Common myeloid progenitor, CD34-positive (primary cell): ENCODE data around the gene ZCCHC14.
"Not testable (repeated sequence)": the region's sequence is repeated elsewhere in the genome, so short reads cannot be mapped to it uniquely, and the experiment has no call there.

Source experiments
- CTCF ChIA-PET: fragments of 350-600 bp; sonication (Branson Sonifier 250); formaldehyde crosslinking; loops from one replicate; lab custom pipeline; 2021; ENCODE audit warnings: antibody characterized with exemption; lab: Charles Lee
- POLR2A ChIA-PET: fragments of 350-600 bp; sonication (Branson Sonifier 250); formaldehyde crosslinking; loops from one replicate; lab custom pipeline; 2021; ENCODE audit warnings: antibody characterized with exemption; lab: Charles Lee
- DNase-seq, 3 donors: peaks; one replicate each; pipeline versions ENCODE4 v3.0.0 to v3.0.0-alpha.2; 2013
- H3K27ac ChIP-seq, 2 experiments: 1 replicate in 1 of 2; 2 replicates in 1 of 2; pipeline ENCODE4 v1.7.0; 2013; ENCODE audit warnings: inconsistent platforms in 2 of 2, low read length in 2 of 2, mild to moderate bottlenecking in 2 of 2, low read depth in 1 of 2, moderate library complexity in 1 of 2; ENCODE audit not compliant: severe bottlenecking in 2 of 2, insufficient read depth in 1 of 2, poor library complexity in 1 of 2
- H3K27me3 ChIP-seq, 5 experiments: replicated peaks in 2 of 5; 1 replicate in 3 of 5; 2 replicates in 2 of 5; pipeline versions ENCODE4 v1.6.1 to v1.7.0; 2013; ENCODE audit warnings: low read length in 4 of 5, mild to moderate bottlenecking in 2 of 5, moderate library complexity in 2 of 5, inconsistent platforms in 1 of 5; ENCODE audit not compliant: insufficient read depth in 5 of 5, control insufficient read depth in 4 of 5
- H3K36me3 ChIP-seq, 4 experiments: 1 replicate in 2 of 4; 2 replicates in 2 of 4; pipeline versions ENCODE4 v1.6.1 to v1.7.0; 2013; ENCODE audit warnings: low read length in 3 of 4, control low read depth in 1 of 4, mild to moderate bottlenecking in 1 of 4; ENCODE audit not compliant: control insufficient read depth in 4 of 4, insufficient read depth in 4 of 4
- H3K4me1 ChIP-seq, 4 experiments: 1 replicate in 3 of 4; 2 replicates in 1 of 4; pipeline versions ENCODE4 v1.6.1 to v1.7.1; 2013; ENCODE audit warnings: low read length in 3 of 4, mild to moderate bottlenecking in 3 of 4, control low read depth in 1 of 4, inconsistent platforms in 1 of 4, moderate library complexity in 1 of 4; ENCODE audit not compliant: control insufficient read depth in 4 of 4, insufficient read depth in 4 of 4; ENCODE audit errors: control extremely low read depth in 1 of 4
- H3K4me3 ChIP-seq, 7 experiments: 1 replicate in 4 of 7; 2 replicates in 3 of 7; pipeline versions ENCODE4 v1.5.1 to v1.7.0; 2013; ENCODE audit warnings: mild to moderate bottlenecking in 7 of 7, low read length in 6 of 7, moderate library complexity in 6 of 7, inconsistent platforms in 2 of 7, low read depth in 2 of 7, control low read depth in 1 of 7; ENCODE audit not compliant: insufficient read depth in 4 of 7, control insufficient read depth in 1 of 7; ENCODE audit errors: extremely low read depth in 1 of 7
- H3K9me3 ChIP-seq, 5 experiments: 1 replicate in 4 of 5; 2 replicates in 1 of 5; pipeline versions ENCODE4 v1.6.1 to v1.7.1; 2013; ENCODE audit warnings: low read length in 4 of 5, mild to moderate bottlenecking in 2 of 5, inconsistent platforms in 1 of 5, low read depth in 1 of 5, moderate library complexity in 1 of 5; ENCODE audit not compliant: control insufficient read depth in 4 of 5, insufficient read depth in 2 of 5; ENCODE audit errors: control extremely low read depth in 1 of 5
- WGBS: methylation state at CpG from one replicate; pipeline ENCODE4 v1.1.5; 2013; ENCODE audit not compliant: insufficient coverage; 5-methylcytosine and 5-hydroxymethylcytosine counted together

ZCCHC14 gene

GRCh38 chr16:87497023-87497766 lies 4.4 kb upstream of the ZCCHC14 start:
- 86% methylated on average over 16 of the region's 18 CpGs for WGBS
- CTCF ChIA-PET, POLR2A ChIA-PET: not testable (repeated sequence)

GRCh38 chr16:87496447-87496801 lies 3.6 kb upstream of the ZCCHC14 start:
- 0% methylated on average over 1 of the region's 2 CpGs for WGBS
- POLR2A ChIA-PET: interaction anchor here (1.0 kb wide), 1 partner anchor 25 kb away, joined by 3 read pairs; no protein-coding TSS in a partner anchor
- Histone ChIP-seq H3K27ac (no peak overlapping the region), H3K36me3 (no peaks in the 10 kb centered on the region), H3K27me3 (peaks cover 0 to 22% (median 6%) of the 10 kb centered on the region in 5 experiments), H3K9me3 (no peaks in the 10 kb centered on the region), H3K4me1 (peaks cover 0 to 27% (median 25%) of the 10 kb centered on the region in 4 experiments), H3K4me3 (peak overlapping the region in 3 of 7 experiments; percentile 2 to 28 (median 12))
- CTCF ChIA-PET: no interaction called here
- peak; percentile 31 to 71 (median 65) for DNase-seq

More at GRCh38 chr16:87497023-87497766, 4.4 kb upstream of the ZCCHC14 start:
- not testable (repeated sequence) for H3K27ac ChIP-seq, H3K9me3 ChIP-seq, DNase-seq, H3K4me3 ChIP-seq, H3K36me3 ChIP-seq
- H3K27me3 ChIP-seq: peaks cover 0 to 22% (median 6%) of the 10 kb centered on the region in 5 experiments
- peaks cover 0 to 22% (median 19%) of the 10 kb centered on the region in 4 experiments for H3K4me1 ChIP-seq

DNA sequence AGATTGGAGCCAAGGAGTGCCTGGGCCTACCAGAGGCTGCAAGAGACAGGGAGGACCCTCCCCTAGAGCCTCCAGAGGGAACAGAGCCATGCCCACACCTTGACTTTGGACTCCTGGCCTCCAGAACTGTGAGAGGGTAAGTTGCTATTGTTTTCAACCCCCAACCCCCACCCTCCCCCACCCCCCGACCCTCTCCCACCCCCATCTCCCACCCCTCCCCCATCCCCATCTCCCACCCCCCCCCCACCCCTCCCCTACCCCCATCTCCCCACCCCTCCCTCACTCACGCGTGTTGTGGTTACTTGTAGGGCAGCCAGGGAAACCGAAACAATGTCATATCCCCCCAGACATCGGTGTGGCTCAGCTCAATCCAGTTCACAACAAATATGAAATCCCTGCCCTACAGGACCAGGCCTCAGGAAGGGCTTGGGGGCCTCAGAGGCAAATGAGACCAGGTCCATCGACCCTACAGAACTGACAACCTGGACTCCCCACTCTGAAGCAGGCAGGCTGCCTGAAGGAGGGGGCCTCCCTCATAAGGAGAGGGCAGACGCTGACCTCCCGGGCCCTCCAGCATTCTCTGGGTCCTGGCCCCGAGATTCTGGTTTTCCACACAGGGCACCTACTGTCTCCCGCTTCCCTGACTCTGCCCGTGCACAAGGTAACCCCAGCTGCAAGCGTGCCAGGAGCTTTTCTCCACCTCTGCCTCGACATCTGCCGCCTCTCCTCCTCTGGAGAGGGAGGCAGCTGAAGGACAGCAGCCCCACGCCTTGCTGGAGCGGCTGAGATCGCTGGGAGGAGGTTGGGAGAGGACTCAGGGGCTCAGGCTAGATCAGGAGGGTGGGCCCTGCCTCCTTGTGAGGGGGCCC lies 3.0 kb upstream of the ZCCHC14 start:
- Histone ChIP-seq H3K4me1 (peaks cover 0 to 33% (median 31%) of the 10 kb centered on the region in 4 experiments), H3K4me3 (peak overlapping the region in 3 of 7 experiments; percentile 2 to 28 (median 12)), H3K27me3 (peaks cover 0 to 21% (median 6%) of the 10 kb centered on the region in 5 experiments), H3K9me3 (no peaks in the 10 kb centered on the region), H3K27ac (no peak overlapping the region), H3K36me3 (no peaks in the 10 kb centered on the region)
- POLR2A ChIA-PET: interaction anchor here (1.0 kb wide), 1 partner anchor 25 kb away, joined by 3 read pairs; no protein-coding TSS in a partner anchor
- CTCF ChIA-PET: no interaction called here
- WGBS: 67% methylated on average over 8 of the region's 17 CpGs
- DNase-seq: peak in 2 of 3 donors; percentile 58 to 60

- WGBS: 34% methylated on average over 12 of the region's 23 CpGs
- Histone ChIP-seq H3K27me3 (peaks cover 0 to 9% (median 2%) of the 10 kb centered on the region in 5 experiments), H3K36me3 (no peaks in the 10 kb centered on the region), H3K4me1 (peaks cover 0 to 50% (median 46%) of the 10 kb centered on the region in 4 experiments), H3K27ac (no peak overlapping the region), H3K4me3 (peak overlapping the region in 6 of 7 experiments; percentile 9 to 66 (median 59)), H3K9me3 (no peaks in the 10 kb centered on the region)
- no peak for DNase-seq
- POLR2A ChIA-PET: interaction anchor here (1.2 kb wide), 1 partner anchor 29 kb away, joined by 3 read pairs; no protein-coding TSS in a partner anchor
- CTCF ChIA-PET: interaction anchor here (1.2 kb wide), 1 partner anchor 33 kb away, joined by 3 read pairs; no protein-coding TSS in a partner anchor
These were observed 920 bp upstream of the ZCCHC14 start for GRCh38 chr16:87493608-87494280.

- H3K9me3 ChIP-seq: no peaks in the 10 kb centered on the region
- H3K4me3 ChIP-seq: peak overlapping the region in 5 of 7 experiments; percentile 29 to 66 (median 62)
- H3K27me3 ChIP-seq: peaks cover 0 to 6% (median 0%) of the 10 kb centered on the region in 5 experiments
- ChIA-PET POLR2A (no interaction called here), CTCF (no interaction called here)
- 0% methylated on average over 38 of the region's 74 CpGs for WGBS
- peaks cover 0 to 53% (median 48%) of the 10 kb centered on the region in 4 experiments for H3K4me1 ChIP-seq
- no peak for DNase-seq
- no peaks in the 10 kb centered on the region for H3K36me3 ChIP-seq
- no peak overlapping the region for H3K27ac ChIP-seq
These were observed 563 bp downstream of the ZCCHC14 start for GRCh38 chr16:87492291-87492630.

DNA sequence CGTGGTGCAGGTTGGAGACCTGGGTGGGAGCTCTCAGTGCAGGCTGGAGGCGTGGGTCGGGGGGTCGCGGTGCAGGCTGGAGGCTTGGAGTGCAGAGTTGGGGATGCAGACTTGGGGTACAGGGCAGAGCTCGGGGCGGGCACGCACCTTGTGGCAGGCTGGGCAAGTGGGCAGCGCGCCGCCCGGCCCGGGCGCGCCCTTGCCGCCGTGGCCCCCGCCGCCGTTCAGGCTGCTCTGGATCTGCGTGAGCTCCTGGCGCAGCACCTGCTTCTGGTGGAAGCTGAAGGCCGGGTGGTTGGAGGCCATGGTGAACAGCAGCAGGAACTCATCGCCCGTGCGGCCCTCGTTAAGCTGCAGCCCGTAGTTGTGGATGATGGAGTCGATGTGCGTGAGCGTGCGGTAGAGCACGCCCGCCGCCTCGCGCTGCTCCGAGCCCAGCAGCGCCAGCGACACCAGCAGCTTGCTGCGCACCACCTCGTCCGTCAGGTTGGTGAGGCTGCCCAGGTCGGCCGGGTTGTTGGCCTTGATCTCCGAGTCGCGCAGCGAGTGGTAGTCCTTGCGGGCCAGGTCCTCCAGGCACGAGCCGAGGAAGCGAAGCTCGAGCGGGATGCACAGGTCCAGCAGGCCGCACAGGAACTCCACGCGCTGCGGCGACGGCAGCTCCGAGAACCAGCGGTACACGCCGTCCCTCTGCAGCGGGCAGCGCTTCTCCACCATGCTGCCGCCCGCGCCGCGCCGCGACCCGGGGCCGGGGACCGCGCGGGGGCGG lies 1.1 kb downstream of the ZCCHC14 start:
- no peaks in the 10 kb centered on the region for H3K9me3 ChIP-seq
- ChIA-PET POLR2A (no interaction called here), CTCF (no interaction called here)
- no peak overlapping the region for H3K27ac ChIP-seq
- DNase-seq: peak in 2 of 3 donors; percentile 32 to 40
- H3K4me3 ChIP-seq: peak overlapping the region; percentile 5 to 70 (median 48)
- H3K4me1 ChIP-seq: peaks cover 0 to 47% (median 44%) of the 10 kb centered on the region in 4 experiments
- H3K27me3 ChIP-seq: peaks cover 0 to 4% (median 0%) of the 10 kb centered on the region in 5 experiments
- no peaks in the 10 kb centered on the region for H3K36me3 ChIP-seq
- 49% methylated on average over 42 of the region's 80 CpGs for WGBS
